Parathyroid adenoma (tissue), 2 donors: ENCODE measurements around the gene GNAO1.

Source experiments
- H2AFZ ChIP-seq: fragments of 300-600 bp; sonication (generic); one replicate; pipeline ENCODE4 v1.7.0; 2017; ENCODE audit warnings: antibody characterized with exemption, mild to moderate bottlenecking
- H3K27ac ChIP-seq: fragments of 300-600 bp; sonication (generic); one replicate; pipeline ENCODE4 v1.7.0; 2017
- H3K27me3 ChIP-seq: fragments of 300-600 bp; sonication (generic); one replicate; pipeline ENCODE4 v1.7.0; 2017; ENCODE audit warnings: low read length; ENCODE audit not compliant: control insufficient read depth, insufficient read depth
- H3K36me3 ChIP-seq: fragments of 300-600 bp; sonication (generic); one replicate; pipeline ENCODE4 v1.7.0; 2017; ENCODE audit warnings: low read length; ENCODE audit not compliant: control insufficient read depth, insufficient read depth
- H3K4me1 ChIP-seq: fragments of 300-600 bp; sonication (generic); one replicate; pipeline ENCODE4 v1.7.0; 2017; ENCODE audit warnings: control low read depth
- H3K4me2 ChIP-seq: fragments of 300-600 bp; sonication (generic); one replicate; pipeline ENCODE4 v1.7.0; 2017; ENCODE audit warnings: low read length
- H3K4me3 ChIP-seq: fragments of 300-600 bp; sonication (generic); one replicate; pipeline ENCODE4 v1.7.0; 2017; ENCODE audit warnings: low read depth, low read length
- H3K79me2 ChIP-seq: fragments of 300-600 bp; sonication (generic); one replicate; pipeline ENCODE4 v1.7.0; 2017; ENCODE audit warnings: control low read depth
- H3K9ac ChIP-seq: fragments of 300-600 bp; sonication (generic); one replicate; pipeline ENCODE4 v1.7.0; 2017; ENCODE audit warnings: mild to moderate bottlenecking
- H3K9me3 ChIP-seq: fragments of 300-600 bp; sonication (generic); one replicate; pipeline ENCODE4 v1.7.0; 2017; ENCODE audit warnings: low read length; ENCODE audit not compliant: control insufficient read depth
- CTCF ChIP-seq: fragments of 300-600 bp; sonication (generic); IDR thresholded peaks from one replicate; pipeline ENCODE4 v1.7.0; 2017; ENCODE audit warnings: antibody characterized with exemption, mild to moderate bottlenecking
- donor health status: primary hyperparathyroidism.

GNAO1 gene

GRCh38 chr16:56357765-56358322 is 166.6 kb downstream of the GNAO1 start:
- H3K4me2 ChIP-seq: no peak overlapping the region
- H3K9ac ChIP-seq: no peak overlapping the region
- H2AFZ ChIP-seq: no peak overlapping the region
- H3K4me3 ChIP-seq: no peak overlapping the region
- TF ChIP-seq CTCF: no peak
- H3K79me2 ChIP-seq: no peaks in the 10 kb centered on the region
- H3K27ac ChIP-seq: no peak overlapping the region
- no peaks in the 10 kb centered on the region for H3K9me3 ChIP-seq
- H3K4me1 ChIP-seq: peaks cover 4% of the 10 kb centered on the region
- H3K36me3 ChIP-seq: no peaks in the 10 kb centered on the region
- no peaks in the 10 kb centered on the region for H3K27me3 ChIP-seq

- H3K4me2 ChIP-seq: no peak overlapping the region
- H3K9ac ChIP-seq: no peak overlapping the region
- no peaks in the 10 kb centered on the region for H3K36me3 ChIP-seq
- H3K4me1 ChIP-seq: peaks cover 4% of the 10 kb centered on the region
- H3K79me2 ChIP-seq: no peaks in the 10 kb centered on the region
- H2AFZ ChIP-seq: no peak overlapping the region
- no peak overlapping the region for H3K4me3 ChIP-seq
- no peaks in the 10 kb centered on the region for H3K27me3 ChIP-seq
- no peaks in the 10 kb centered on the region for H3K9me3 ChIP-seq
- H3K27ac ChIP-seq: no peak overlapping the region
- TF ChIP-seq CTCF: no peak
Observed at GRCh38 chr16:56360117-56361008, 169.1 kb downstream of the GNAO1 start.

- Histone ChIP-seq H3K4me3 (no peak overlapping the region), H3K9ac (no peak overlapping the region), H3K79me2 (peaks cover 7% of the 10 kb centered on the region), H3K4me1 (no peaks in the 10 kb centered on the region), H3K27ac (no peak overlapping the region), H3K4me2 (no peak overlapping the region), H3K36me3 (no peaks in the 10 kb centered on the region), H3K9me3 (no peaks in the 10 kb centered on the region), H3K27me3 (no peaks in the 10 kb centered on the region), H2AFZ (no peak overlapping the region)
- no peak for TF ChIP-seq CTCF
Observed at GRCh38 chr16:56362057-56362655, 170.9 kb downstream of the GNAO1 start.

GRCh38 chr16:56362706-56363105 is 171.4 kb downstream of the GNAO1 start:
- TF ChIP-seq CTCF: no peak
- Histone ChIP-seq H3K4me3 (no peak overlapping the region), H3K27ac (no peak overlapping the region), H3K9me3 (no peaks in the 10 kb centered on the region), H3K4me1 (no peaks in the 10 kb centered on the region), H3K9ac (no peak overlapping the region), H2AFZ (no peak overlapping the region), H3K4me2 (no peak overlapping the region), H3K27me3 (no peaks in the 10 kb centered on the region), H3K36me3 (no peaks in the 10 kb centered on the region), H3K79me2 (peaks cover 10% of the 10 kb centered on the region)
